Measurements from ENCODE around the gene HHAT. TPM values are rescaled to one million over a fixed set of nuclear protein-coding genes. Genes with fewer than 3 reads are reported as not detected.

Gene HHAT
- total RNA-seq, 2 donors from 2014 or later, result 4.5 to 4.6 TPM

DNA sequence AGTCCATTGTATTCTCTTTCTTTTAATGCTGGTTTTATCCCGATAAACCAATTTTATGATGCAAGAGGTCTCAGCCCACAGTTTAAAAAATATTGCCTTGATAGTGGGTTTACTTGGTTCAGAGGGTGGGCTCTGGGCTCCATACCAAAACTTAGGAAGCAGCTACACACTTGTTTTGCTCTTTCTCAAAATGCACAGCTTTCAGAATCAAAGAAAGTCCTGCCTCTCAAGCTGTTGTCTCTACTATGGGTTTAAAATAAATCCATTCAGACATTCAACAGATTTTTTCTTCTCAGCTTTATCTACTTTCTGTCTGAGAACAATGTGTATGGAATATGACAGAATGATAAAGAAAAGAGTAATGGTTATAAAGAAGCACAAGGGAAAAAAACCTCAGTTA, 14.8 kb upstream of the HHAT start:
- TF ChIP-seq, protein P1, sequence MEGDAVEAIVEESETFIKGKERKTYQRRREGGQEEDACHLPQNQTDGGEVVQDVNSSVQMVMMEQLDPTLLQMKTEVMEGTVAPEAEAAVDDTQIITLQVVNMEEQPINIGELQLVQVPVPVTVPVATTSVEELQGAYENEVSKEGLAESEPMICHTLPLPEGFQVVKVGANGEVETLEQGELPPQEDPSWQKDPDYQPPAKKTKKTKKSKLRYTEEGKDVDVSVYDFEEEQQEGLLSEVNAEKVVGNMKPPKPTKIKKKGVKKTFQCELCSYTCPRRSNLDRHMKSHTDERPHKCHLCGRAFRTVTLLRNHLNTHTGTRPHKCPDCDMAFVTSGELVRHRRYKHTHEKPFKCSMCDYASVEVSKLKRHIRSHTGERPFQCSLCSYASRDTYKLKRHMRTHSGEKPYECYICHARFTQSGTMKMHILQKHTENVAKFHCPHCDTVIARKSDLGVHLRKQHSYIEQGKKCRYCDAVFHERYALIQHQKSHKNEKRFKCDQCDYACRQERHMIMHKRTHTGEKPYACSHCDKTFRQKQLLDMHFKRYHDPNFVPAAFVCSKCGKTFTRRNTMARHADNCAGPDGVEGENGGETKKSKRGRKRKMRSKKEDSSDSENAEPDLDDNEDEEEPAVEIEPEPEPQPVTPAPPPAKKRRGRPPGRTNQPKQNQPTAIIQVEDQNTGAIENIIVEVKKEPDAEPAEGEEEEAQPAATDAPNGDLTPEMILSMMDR (IDR thresholded peaks at IDR 0.05), result no peak
- ATAC-seq (ENCODE audit: insufficient number of reproducible peaks, low FRiP score, low read depth) (no peak), DNase-seq (ENCODE audit: low spot score) (no peak)
- Histone ChIP-seq H3K27me3 (replicated peaks; ENCODE audit: insufficient read depth) (no peaks in the 10 kb centered on the region), H3K4me3 (no peak overlapping the region), H3K36me3 (no peaks in the 10 kb centered on the region), H3K4me1 (ENCODE audit: control insufficient read depth in 1 of 2, low read depth in 2 of 2) (peaks cover 0 to 15% of the 10 kb centered on the region in 2 donors), H3K9me3 (no peaks in the 10 kb centered on the region), H3K27ac (no peak overlapping the region)

DNA sequence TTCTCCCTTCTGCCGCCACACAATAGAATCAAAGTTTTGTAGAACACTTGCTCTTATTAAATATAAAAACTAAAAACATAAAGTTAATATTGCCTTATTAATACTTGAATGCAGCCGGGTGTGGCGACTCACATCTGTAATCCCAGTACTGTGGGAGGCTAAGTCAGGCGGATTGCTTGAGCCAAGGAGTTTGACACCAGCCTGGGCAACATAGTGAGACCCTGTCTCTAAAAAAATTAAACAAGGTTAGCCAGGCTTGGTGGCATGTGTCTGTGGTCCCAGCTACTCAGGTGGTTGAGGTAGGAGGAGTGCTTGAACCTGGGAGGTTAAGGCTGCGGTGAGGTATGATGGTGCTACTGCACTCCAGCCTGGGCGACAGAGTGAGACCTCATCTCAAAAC, 13.2 kb upstream of the HHAT start:
- no peak overlapping the region for H3K27ac ChIP-seq
- H3K9me3 ChIP-seq, result no peaks in the 10 kb centered on the region
- no peak overlapping the region for H3K4me3 ChIP-seq
- DNase-seq (ENCODE audit: low spot score) (no peak), ATAC-seq (ENCODE audit: insufficient number of reproducible peaks, low FRiP score, low read depth) (no peak)
- H3K27me3 ChIP-seq (replicated peaks; ENCODE audit: insufficient read depth), result no peaks in the 10 kb centered on the region
- H3K36me3 ChIP-seq, result no peaks in the 10 kb centered on the region
- peaks cover 0 to 15% of the 10 kb centered on the region in 2 donors for H3K4me1 ChIP-seq (ENCODE audit: control insufficient read depth in 1 of 2, low read depth in 2 of 2)
- TF ChIP-seq, protein P1 (IDR thresholded peaks at IDR 0.05), result no peak

DNA sequence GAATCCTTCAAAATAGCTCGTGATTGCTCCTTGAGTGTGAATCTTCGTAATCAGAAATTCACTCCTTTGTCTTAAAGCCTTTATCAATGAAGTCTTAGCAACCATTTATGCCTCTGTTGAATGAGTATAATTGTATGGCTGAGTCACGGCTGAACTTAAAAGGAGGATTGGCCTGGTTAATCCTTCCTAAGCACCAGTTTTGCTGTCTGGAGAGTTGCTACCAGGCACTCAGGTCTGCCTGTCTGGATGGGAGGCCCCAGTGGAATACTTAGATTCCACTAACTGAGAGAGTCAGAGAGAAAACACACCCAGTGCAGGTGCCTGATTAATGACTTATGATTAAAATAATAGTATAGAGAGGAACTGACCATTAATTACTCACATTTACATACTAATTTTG, 7.6 kb upstream of the HHAT start:
- no peaks in the 10 kb centered on the region for H3K27me3 ChIP-seq (replicated peaks; ENCODE audit: insufficient read depth)
- H3K4me1 ChIP-seq (ENCODE audit: control insufficient read depth in 1 of 2, low read depth in 2 of 2), result no peaks in the 10 kb centered on the region
- ATAC-seq (ENCODE audit: insufficient number of reproducible peaks, low FRiP score, low read depth) (no peak), DNase-seq (ENCODE audit: low spot score) (no peak)
- TF ChIP-seq, protein P1 (IDR thresholded peaks at IDR 0.05), result no peak
- H3K4me3 ChIP-seq, result no peak overlapping the region
- H3K36me3 ChIP-seq, result no peaks in the 10 kb centered on the region
- H3K27ac ChIP-seq, result no peak overlapping the region
- no peaks in the 10 kb centered on the region for H3K9me3 ChIP-seq

DNA sequence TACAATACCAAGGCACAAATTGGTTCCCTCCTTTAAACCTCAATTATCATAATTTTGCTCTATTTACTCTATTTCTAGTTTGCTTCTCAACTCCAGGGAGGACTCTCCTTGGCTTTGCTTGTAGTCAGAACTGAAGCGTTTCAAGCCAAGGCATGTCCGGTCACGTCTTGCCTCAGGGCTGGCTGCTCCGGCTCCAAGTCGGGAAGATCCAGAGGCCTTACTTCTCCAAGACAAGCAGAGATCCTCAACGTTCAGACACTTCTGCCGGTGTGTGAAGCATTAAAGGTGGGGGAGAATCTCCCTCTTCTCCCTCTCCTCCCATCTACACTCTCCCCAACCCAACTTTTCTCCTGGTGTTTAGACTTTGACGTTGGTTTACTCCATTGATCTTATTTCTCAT, 7.2 kb upstream of the HHAT start:
- no peaks in the 10 kb centered on the region for H3K4me1 ChIP-seq (ENCODE audit: control insufficient read depth in 1 of 2, low read depth in 2 of 2)
- H3K9me3 ChIP-seq, result no peaks in the 10 kb centered on the region
- H3K27me3 ChIP-seq (replicated peaks; ENCODE audit: insufficient read depth), result no peaks in the 10 kb centered on the region
- DNase-seq (ENCODE audit: low spot score) (no peak), ATAC-seq (ENCODE audit: insufficient number of reproducible peaks, low FRiP score, low read depth) (no peak)
- H3K4me3 ChIP-seq, result no peak overlapping the region
- H3K36me3 ChIP-seq, result no peaks in the 10 kb centered on the region
- H3K27ac ChIP-seq, result no peak overlapping the region
- TF ChIP-seq, protein P1 (IDR thresholded peaks at IDR 0.05), result no peak

DNA sequence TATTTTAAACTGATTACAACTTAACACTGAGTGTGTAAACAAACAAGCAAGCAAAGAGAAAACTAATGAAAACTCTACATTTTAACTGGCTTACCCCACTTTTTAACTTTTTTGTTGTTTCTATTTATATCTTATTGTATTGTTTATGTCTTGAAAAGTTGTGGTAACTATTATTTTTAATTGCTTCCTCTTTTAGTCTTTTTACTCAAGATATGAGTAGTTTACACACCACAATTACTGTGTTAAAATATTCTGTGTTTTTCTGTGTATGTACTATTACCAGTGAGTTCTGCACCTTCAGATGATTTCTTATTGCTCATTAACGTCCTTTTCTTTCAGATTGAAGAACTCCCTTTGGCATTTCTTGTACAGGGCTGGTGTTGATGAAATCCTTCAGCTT, 4.7 kb upstream of the HHAT start:
- Histone ChIP-seq H3K4me1 (ENCODE audit: control insufficient read depth in 1 of 2, low read depth in 2 of 2) (peaks cover 0 to 10% of the 10 kb centered on the region in 2 donors), H3K36me3 (no peaks in the 10 kb centered on the region), H3K9me3 (no peaks in the 10 kb centered on the region), H3K27me3 (replicated peaks; ENCODE audit: insufficient read depth) (no peaks in the 10 kb centered on the region), H3K4me3 (no peak overlapping the region), H3K27ac (no peak overlapping the region)
- DNase-seq (ENCODE audit: low spot score), result no peak
- TF ChIP-seq, protein P1 (IDR thresholded peaks at IDR 0.05), result no peak
- no peak for ATAC-seq (ENCODE audit: insufficient number of reproducible peaks, low FRiP score, low read depth)

All from thoracic aorta (tissue), 2 donors.